ENCODE measurements around the gene UBE4B. TPM values are rescaled to one million over a fixed set of nuclear protein-coding genes. Genes with fewer than 3 reads are reported as not detected.
"Not testable (repeated sequence)": the region's sequence is repeated elsewhere in the genome, so short reads cannot be mapped to it uniquely, and the experiment has no call there.

UBE4B gene
- total RNA-seq, 1 donor from 2014 or later = 39.3 TPM

DNA sequence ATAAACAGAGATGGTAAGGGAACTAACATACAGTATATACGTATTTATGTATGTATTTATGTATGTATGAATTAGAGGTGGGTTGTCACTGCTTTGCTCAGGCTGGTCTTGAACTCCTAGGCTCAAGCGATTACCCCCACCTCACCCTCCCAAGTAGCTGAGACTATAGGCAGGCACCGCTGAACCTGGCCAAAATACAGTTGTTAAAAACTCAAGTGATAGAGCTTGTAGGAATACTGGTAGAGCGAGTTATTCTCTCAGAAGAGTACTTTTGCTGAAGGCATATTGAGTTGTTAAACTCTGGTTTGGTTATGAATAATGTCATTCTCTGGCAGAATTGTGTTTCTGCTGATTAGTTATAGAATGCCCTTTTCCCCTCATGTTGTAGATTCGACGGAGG, 38.9 kb downstream of the UBE4B start:
- TF ChIP-seq, protein P1, sequence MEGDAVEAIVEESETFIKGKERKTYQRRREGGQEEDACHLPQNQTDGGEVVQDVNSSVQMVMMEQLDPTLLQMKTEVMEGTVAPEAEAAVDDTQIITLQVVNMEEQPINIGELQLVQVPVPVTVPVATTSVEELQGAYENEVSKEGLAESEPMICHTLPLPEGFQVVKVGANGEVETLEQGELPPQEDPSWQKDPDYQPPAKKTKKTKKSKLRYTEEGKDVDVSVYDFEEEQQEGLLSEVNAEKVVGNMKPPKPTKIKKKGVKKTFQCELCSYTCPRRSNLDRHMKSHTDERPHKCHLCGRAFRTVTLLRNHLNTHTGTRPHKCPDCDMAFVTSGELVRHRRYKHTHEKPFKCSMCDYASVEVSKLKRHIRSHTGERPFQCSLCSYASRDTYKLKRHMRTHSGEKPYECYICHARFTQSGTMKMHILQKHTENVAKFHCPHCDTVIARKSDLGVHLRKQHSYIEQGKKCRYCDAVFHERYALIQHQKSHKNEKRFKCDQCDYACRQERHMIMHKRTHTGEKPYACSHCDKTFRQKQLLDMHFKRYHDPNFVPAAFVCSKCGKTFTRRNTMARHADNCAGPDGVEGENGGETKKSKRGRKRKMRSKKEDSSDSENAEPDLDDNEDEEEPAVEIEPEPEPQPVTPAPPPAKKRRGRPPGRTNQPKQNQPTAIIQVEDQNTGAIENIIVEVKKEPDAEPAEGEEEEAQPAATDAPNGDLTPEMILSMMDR (conservative IDR thresholded peaks at IDR 0.05; ENCODE audit: low read depth, low read length) = no peak
- H3K4me3 ChIP-seq (ENCODE audit: low read depth, low read length) = no peak overlapping the region
- DNase-seq (ENCODE audit: low read depth) = no peak

DNA sequence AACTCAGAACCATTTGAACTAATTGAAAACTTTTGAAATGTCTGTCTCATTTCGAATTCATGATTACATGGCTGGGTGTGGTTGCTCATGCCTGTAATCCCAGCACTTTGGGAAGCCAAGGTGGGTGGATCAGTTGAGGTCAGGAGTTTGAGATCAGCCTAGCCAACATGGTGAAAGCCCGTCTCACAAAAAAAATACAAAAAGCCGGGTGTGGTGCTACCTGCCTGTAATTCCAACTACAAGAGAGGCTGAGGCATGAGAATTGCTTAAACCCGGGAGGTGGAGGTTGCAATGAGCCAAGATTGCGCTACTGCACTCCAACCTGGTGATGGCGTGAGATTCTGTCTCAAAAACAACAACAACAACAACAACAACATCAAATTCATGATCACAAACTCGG, 40.6 kb downstream of the UBE4B start:
- not testable (repeated sequence) for DNase-seq (ENCODE audit: low read depth); H3K4me3 ChIP-seq (ENCODE audit: low read depth, low read length)

DNA sequence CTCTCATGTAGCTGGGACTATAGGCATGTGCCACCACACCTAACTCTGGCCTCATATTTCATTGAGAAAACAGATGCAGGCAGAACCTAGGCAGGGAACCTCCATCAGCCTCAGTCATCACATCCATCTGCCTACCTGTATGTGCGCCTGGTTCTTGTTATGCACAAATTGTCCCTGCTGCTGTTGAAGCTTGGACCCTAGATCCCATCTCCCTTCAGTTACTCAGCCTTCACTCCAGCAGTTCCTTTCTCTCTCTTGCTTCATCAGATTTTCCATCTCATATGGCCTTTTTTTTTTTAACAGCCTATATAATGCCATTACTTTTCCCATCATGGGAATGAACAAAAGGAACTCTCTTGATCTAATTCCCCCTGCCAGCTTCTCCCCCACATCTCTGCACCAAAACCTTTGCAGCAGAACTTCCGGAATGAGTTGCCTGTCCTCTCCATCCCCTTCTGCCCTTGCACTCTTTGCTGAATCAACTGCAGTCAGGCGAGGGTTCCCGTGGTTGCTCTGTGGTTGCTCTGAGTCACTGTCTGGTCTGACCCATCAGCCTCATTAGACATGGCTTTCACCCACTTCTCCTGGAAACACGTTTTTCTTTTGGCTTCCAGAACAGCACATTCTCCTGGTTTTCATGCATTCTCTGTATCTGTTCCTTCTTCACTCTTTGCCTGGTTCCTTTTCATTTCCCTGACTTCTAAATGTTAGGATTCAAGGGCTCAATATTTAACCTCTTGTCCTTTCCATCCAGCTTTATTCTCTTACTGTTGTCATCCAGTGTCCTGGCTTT, 41.5 kb downstream of the UBE4B start:
- TF ChIP-seq, protein P1 (conservative IDR thresholded peaks at IDR 0.05; ENCODE audit: low read depth, low read length) = no peak
- no peak overlapping the region for H3K4me3 ChIP-seq (ENCODE audit: low read depth, low read length)
- DNase-seq (ENCODE audit: low read depth) = peak; percentile 77

DNA sequence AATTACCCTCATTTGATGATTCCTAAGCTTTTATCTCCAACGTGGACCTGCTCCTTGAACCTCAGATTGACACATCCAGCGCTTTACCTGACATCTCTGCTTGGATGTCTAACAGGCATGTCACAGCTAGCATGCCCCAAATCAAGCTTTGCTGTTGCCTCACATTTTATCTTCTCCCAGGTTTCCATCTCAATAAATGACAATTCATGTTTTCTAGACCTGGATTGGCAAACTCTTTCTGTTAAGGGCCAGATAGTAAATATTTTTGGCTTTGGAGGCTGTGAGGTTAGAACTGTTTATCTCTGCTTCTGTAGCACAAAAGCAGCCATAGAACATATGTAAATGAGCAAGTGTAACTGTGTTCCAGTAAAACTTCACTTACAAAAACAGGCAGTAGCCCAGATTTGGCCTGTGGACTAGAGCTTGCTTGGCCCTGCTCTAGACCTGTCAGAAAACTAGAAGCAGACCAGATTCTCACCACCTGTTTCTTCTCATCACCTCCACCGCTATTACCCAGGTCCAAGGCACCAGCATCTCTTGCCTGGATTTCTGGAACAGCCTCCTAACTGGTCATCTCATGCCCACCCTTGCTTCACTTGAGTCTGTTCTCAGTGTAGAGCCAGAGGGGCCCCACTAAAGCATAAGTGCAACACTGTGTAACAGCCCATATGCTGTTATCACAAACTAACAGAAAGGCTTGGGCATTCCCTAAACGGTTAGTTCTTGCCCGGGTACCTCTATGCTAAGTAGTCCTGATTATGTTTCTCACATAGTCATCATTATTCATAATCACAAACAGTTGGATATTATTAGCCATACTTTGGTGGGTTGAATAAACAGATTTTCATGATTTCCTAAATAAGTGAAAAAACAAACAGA, 42.3 kb downstream of the UBE4B start:
- no peak overlapping the region for H3K4me3 ChIP-seq (ENCODE audit: low read depth, low read length)
- no peak for DNase-seq (ENCODE audit: low read depth)
- TF ChIP-seq, protein P1 (conservative IDR thresholded peaks at IDR 0.05; ENCODE audit: low read depth, low read length) = no peak

DNA sequence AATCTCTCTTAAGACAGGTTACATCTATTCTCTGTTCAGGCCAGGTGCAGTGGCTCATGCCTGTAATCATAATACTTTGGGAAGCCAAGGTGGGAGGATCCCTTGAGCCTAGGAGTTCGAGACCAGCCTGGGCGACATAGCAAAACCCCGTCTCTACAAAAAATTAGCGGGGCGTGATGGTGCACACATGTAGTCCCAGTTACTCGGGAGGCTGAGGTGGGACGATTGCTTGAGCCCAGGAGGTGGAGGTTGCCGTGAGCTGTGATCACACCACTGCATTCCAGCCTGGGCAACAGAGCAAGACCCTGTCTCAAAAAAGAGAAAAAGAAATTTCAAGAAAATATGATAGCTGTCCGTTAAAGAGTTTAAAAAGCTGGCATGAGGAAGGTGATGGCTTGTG, 43.0 kb downstream of the UBE4B start:
- DNase-seq (ENCODE audit: low read depth) = no peak
- H3K4me3 ChIP-seq (ENCODE audit: low read depth, low read length) = no peak overlapping the region
- TF ChIP-seq, protein P1 (conservative IDR thresholded peaks at IDR 0.05; ENCODE audit: low read depth, low read length) = no peak

DNA sequence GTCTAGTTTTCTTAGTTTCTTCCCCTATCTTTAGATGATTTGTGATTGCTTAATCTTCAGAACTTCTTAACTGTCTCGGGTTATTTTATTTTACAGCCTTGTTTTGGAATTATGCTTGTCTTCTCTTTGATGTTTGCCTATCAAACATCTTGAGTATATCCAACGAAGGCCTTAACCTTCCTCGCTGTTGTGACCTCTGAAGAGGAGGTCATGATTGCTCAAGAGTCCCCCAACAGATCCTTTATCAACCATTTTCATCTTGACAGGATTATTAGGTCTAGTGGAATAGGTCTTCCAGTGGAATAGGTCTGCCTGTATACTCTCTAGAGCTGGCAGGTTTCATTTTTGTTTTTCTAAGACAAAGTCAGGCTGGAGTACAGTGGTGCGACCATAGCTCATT, 45.7 kb downstream of the UBE4B start:
- TF ChIP-seq, protein P1 (conservative IDR thresholded peaks at IDR 0.05; ENCODE audit: low read depth, low read length) = no peak
- no peak overlapping the region for H3K4me3 ChIP-seq (ENCODE audit: low read depth, low read length)
- no peak for DNase-seq (ENCODE audit: low read depth)

DNA sequence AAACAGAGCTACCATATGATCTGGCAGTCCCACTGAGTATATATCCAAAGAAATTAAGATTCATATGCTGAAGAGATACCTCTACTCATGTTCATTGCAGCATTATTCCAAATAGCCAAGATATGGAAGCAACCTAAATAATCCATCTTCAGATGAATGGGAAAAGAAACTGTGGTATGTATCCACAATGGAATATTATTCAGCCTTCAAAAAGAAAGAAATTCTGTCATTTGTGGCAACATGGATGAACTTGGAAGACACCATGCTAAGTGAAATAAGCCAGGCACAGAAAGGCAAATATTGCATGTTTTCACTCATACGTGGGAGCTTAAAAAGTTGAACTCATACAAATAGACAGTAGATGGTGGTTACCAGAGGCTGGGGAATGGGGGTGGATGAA, 47.8 kb downstream of the UBE4B start:
- no peak overlapping the region for H3K4me3 ChIP-seq (ENCODE audit: low read depth, low read length)
- DNase-seq (ENCODE audit: low read depth) = no peak
- TF ChIP-seq, protein P1 (conservative IDR thresholded peaks at IDR 0.05; ENCODE audit: low read depth, low read length) = no peak

Data from epithelial cell of proximal tubule (primary cell).